KMS-11 (cell line): ENCODE measurements around the gene DIPK1A.

Experiments
- H2AFZ ChIP-seq: fragments of 200-600 bp; sonication (generic); 2 replicates; pipeline ENCODE4 v1.6.1; 2016; ENCODE audit warnings: antibody characterized with exemption, mixed run types, low read depth
- H3K27ac ChIP-seq: fragments of 200-600 bp; sonication (generic); 2 replicates; pipeline ENCODE4 v1.6.1; 2016; ENCODE audit warnings: mild to moderate bottlenecking, mixed run types
- H3K27me3 ChIP-seq: fragments of 200-600 bp; sonication (generic); 2 replicates; pipeline ENCODE4 v1.6.1; 2017; ENCODE audit warnings: mild to moderate bottlenecking, low read depth, mixed run types, moderate library complexity; ENCODE audit not compliant: insufficient read depth
- H3K36me3 ChIP-seq: fragments of 200-600 bp; sonication (generic); 2 replicates; pipeline ENCODE4 v1.6.1; 2017; ENCODE audit warnings: mild to moderate bottlenecking, mixed run types; ENCODE audit not compliant: insufficient read depth
- H3K4me1 ChIP-seq: fragments of 200-600 bp; sonication (generic); 2 replicates; pipeline ENCODE4 v1.6.1; 2016; ENCODE audit warnings: mild to moderate bottlenecking, low read depth, mixed run types; ENCODE audit not compliant: poor library complexity, severe bottlenecking
- H3K4me2 ChIP-seq: fragments of 200-600 bp; sonication (generic); 2 replicates; pipeline ENCODE4 v1.7.0; 2016; ENCODE audit warnings: mild to moderate bottlenecking, mixed run types
- H3K4me3 ChIP-seq: fragments of 200-600 bp; sonication (generic); IDR thresholded peaks from 2 replicates; pipeline ENCODE4 v1.6.1; 2017; ENCODE audit warnings: low read depth, low read length, mixed read lengths; ENCODE audit not compliant: insufficient read depth
- H3K79me2 ChIP-seq: fragments of 200-600 bp; sonication (generic); 2 replicates; pipeline ENCODE4 v1.6.1; 2016; ENCODE audit warnings: low read depth, mixed run types; ENCODE audit not compliant: insufficient read depth
- H3K9ac ChIP-seq: fragments of 200-600 bp; sonication (generic); 2 replicates; pipeline ENCODE4 v1.6.1; 2016; ENCODE audit warnings: mild to moderate bottlenecking, mixed run types
- H4K20me1 ChIP-seq: fragments of 200-600 bp; sonication (generic); 2 replicates; pipeline ENCODE4 v1.6.1; 2016; ENCODE audit warnings: mild to moderate bottlenecking, mixed run types; ENCODE audit not compliant: insufficient read depth
- CTCF ChIP-seq: fragments of 200-600 bp; sonication (generic); conservative IDR thresholded peaks from 2 replicates; pipeline ENCODE4 v1.6.1; 2017; ENCODE audit warnings: low read depth, mild to moderate bottlenecking, antibody characterized with exemption, low read length, moderate library complexity, mixed read lengths

Gene DIPK1A

DNA sequence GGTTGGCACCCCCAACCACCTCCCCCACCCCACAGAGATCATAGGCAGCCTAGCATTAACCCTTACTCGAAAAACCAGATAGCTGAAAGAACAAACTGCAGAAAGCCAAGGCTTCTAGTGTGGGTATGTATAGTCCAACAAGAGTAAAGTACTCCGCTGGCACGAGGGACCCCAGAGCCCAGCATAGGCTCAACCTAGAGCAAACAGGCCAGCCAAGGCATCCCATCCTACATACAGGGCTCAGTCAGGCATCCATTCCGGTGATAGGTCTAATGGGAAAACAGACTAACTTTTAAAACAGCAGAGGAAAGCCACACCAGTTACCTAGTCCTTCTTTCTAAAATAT, 17.8 kb downstream of the DIPK1A start:
- Histone ChIP-seq H3K4me3 (no peak overlapping the region), H4K20me1 (no peaks in the 10 kb centered on the region), H3K27me3 (no peaks in the 10 kb centered on the region), H3K79me2 (peaks cover 15% of the 10 kb centered on the region; the same call in 1 of the 2 replicates), H3K9ac (no peak overlapping the region), H3K27ac (no peak overlapping the region), H3K4me1 (peaks cover 25% of the 10 kb centered on the region), H3K4me2 (no peak overlapping the region), H3K36me3 (no peaks in the 10 kb centered on the region), H2AFZ (no peak overlapping the region)
- no peak for TF ChIP-seq CTCF

DNA sequence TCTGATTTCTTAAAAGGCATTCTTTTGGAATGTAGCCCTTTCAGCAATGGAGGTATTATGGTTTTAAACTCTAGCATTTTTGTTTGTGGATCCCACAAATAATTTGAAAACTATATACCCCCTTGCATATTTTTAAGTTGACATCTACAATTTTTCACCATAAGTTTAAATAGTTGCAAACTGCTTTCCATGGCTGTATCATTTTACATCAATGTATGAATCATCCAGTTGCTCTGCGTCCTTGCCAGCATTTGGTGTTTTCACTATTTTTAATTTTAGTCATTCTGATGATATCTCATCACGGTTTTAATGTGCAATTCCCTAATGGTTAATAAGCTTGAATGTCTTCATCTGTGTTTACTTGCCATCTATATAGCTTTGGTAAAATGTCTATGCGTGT, 20.7 kb downstream of the DIPK1A start:
- Histone ChIP-seq H3K27me3 (no peaks in the 10 kb centered on the region), H2AFZ (no peak overlapping the region), H3K27ac (no peak overlapping the region), H4K20me1 (no peaks in the 10 kb centered on the region), H3K9ac (no peak overlapping the region), H3K4me1 (peaks cover 21% of the 10 kb centered on the region), H3K36me3 (no peaks in the 10 kb centered on the region), H3K79me2 (peaks cover 6% of the 10 kb centered on the region; the same call in 1 of the 2 replicates), H3K4me3 (no peak overlapping the region), H3K4me2 (no peak overlapping the region)
- no peak for TF ChIP-seq CTCF

GRCh38 chr1:92937731-92938130, 23.5 kb downstream of the DIPK1A start:
- no peaks in the 10 kb centered on the region; the same call in 1 of the 2 replicates for H3K79me2 ChIP-seq
- TF ChIP-seq CTCF, result no peak

GRCh38 chr1:92936865-92937264, 24.4 kb downstream of the DIPK1A start:
- Histone ChIP-seq H3K27me3 (no peaks in the 10 kb centered on the region), H3K9ac (no peak overlapping the region), H3K4me2 (no peak overlapping the region), H3K4me3 (no peak overlapping the region), H3K79me2 (no peaks in the 10 kb centered on the region; the same call in 1 of the 2 replicates), H3K36me3 (no peaks in the 10 kb centered on the region), H4K20me1 (no peaks in the 10 kb centered on the region), H3K27ac (no peak overlapping the region), H3K4me1 (peaks cover 19% of the 10 kb centered on the region), H2AFZ (no peak overlapping the region)
- no peak for TF ChIP-seq CTCF

More at GRCh38 chr1:92937731-92938130, 23.5 kb downstream of the DIPK1A start:
- H3K4me2 ChIP-seq, result no peak overlapping the region
- no peaks in the 10 kb centered on the region for H4K20me1 ChIP-seq
- no peak overlapping the region for H3K4me3 ChIP-seq
- no peaks in the 10 kb centered on the region for H3K27me3 ChIP-seq
- H3K9ac ChIP-seq, result no peak overlapping the region
- H3K4me1 ChIP-seq, result peaks cover 19% of the 10 kb centered on the region
- no peak overlapping the region for H2AFZ ChIP-seq
- H3K27ac ChIP-seq, result no peak overlapping the region
- no peaks in the 10 kb centered on the region for H3K36me3 ChIP-seq
